Measurements from ENCODE around the gene POLR1F.

Gene POLR1F

DNA sequence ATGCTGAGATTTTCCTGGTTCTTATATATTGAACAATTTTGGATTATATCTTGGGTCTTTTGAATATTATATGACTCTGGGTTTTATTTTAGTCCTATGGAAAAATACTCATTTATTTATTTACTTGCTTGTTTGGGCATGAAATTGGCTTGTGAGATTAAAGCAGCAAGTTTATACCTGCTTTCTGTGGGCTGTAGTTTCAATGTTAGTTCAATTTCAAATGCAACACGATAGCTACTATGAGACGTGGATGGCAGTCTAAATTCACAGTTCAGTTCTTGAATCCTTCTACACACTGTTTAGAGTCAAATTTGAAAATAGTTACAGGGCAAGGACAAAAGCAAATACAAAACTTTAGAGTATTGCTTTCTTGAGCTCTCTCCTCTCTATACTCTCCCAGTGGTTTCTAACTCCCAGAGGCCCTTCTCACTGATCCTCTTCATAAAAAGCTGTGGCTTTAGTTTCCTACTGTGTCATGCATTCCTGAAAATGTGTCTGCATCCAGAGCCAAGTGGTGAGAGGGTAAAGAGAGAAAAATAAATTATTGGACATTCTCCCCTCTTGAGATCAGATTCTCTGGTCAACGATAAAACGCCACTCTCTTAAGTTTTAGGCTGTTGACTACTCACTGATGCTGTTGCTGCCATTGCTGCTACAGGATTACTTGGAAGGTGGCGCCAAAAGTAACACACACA lies 34.4 kb downstream of the POLR1F start:
- DNase-seq, result no peak

DNA sequence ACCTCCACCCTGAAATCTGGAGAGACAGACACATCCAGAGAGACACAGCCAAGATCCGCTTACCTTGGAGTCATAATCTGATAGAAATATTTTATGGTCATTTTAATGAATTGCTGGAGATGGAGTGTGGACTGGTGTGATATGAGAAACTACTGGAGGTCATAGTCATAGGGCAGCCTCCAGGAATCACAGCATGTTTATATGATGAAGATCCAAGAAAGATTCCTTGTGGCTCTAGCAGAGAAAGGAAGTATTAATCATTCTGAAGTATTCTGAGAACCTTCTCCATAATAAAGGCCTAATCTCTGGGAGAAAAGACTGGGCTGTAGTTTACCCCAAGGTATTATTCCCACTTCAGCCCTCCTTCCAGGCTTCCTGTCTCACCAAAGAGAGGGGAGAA lies 38.0 kb downstream of the POLR1F start:
- no peak for DNase-seq

- no peak for DNase-seq
These were observed 43.3 kb downstream of the POLR1F start for GRCh38 chr7:19665399-19666008.

- no peak for DNase-seq
These were observed 44.9 kb downstream of the POLR1F start for GRCh38 chr7:19663816-19664462.

DNA sequence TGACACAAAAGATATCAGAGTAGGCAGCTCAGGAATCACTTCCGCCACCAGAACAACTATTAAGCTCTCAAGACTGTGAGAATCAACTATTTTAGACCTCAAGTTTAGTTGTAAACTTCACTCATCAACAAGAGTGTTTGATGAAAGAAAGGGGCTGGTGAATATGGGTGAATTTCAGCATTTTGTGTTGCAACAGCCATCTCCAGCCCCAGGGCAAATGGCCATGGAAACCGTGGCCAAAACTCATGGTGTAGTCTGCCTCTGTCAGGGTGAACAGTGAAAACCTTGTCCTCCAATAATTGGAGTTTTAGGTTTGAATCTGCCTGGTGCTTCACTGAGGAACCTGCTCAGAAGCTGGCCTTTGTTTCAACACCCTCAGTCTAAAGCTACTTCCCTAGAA lies 60.0 kb downstream of the POLR1F start:
- DNase-seq, result no peak

All from activated CD4-positive, alpha-beta T cell treated with anti-CD3 and anti-CD28 coated beads for 4 hours (primary cell).